B cell (primary cell): ENCODE results near the gene DLK2. TPM values are rescaled to one million over a fixed set of nuclear protein-coding genes. Genes with fewer than 3 reads are reported as not detected.

Source experiments
- ATAC-seq: fragments of 200-7000 bp; cut with Tn5 transposase; one replicate; pipeline ENCODE4 v1.10.0; 2021; ENCODE audit warnings: low read depth, mild to moderate bottlenecking, moderate number of reproducible peaks, moderate library complexity
- CTCF ChIA-PET: fragments of 350-600 bp; sonication (Branson Sonifier 250); formaldehyde crosslinking; loops from one replicate; lab custom pipeline; 2021; ENCODE audit warnings: antibody characterized with exemption, inconsistent platforms; lab: Charles Lee
- POLR2A ChIA-PET: fragments of 350-600 bp; sonication (Branson Sonifier 250); formaldehyde crosslinking; loops from one replicate; lab custom pipeline; 2021; ENCODE audit warnings: antibody characterized with exemption; lab: Charles Lee
- DNase-seq: peaks from one replicate; pipeline ENCODE4 v3.0.0; 2013
- H2AFZ ChIP-seq: 2 replicates; pipeline ENCODE4 v1.6.1; 2012; ENCODE audit warnings: mild to moderate bottlenecking, low read depth, low read length; ENCODE audit not compliant: insufficient read depth, poor library complexity, severe bottlenecking
- H3K27ac ChIP-seq, 2 donors: 1 replicate in 1 of 2; 2 replicates in 1 of 2; pipeline ENCODE4 v1.5.1; 2012 to 2013; ENCODE audit warnings: low read length in 2 of 2, mild to moderate bottlenecking in 2 of 2, moderate library complexity in 1 of 2
- H3K27me3 ChIP-seq, 4 experiments: fragments of 200-600 bp in 1 of 4; sonication (generic) in 1 of 4; replicated peaks in 1 of 4; 1 replicate in 2 of 4; 2 replicates in 2 of 4; pipeline versions ENCODE4 v1.6.1 to v1.7.0; 2013 to 2016; ENCODE audit warnings: low read length in 3 of 4, mild to moderate bottlenecking in 2 of 4, mixed read lengths in 1 of 4, moderate library complexity in 1 of 4; ENCODE audit not compliant: insufficient read depth in 4 of 4, control insufficient read depth in 3 of 4; ENCODE audit errors: control extremely low read depth in 1 of 4
- H3K36me3 ChIP-seq, 2 experiments: replicated peaks in 1 of 2; 1 replicate in 1 of 2; 2 replicates in 1 of 2; pipeline versions ENCODE4 v1.6.1 to v1.7.1; 2013; ENCODE audit warnings: low read length in 1 of 2; ENCODE audit not compliant: insufficient read depth in 2 of 2, control insufficient read depth in 1 of 2; ENCODE audit errors: control extremely low read depth in 1 of 2, extremely low read depth in 1 of 2
- H3K4me1 ChIP-seq, 2 donors: fragments of 200-600 bp in 1 of 2; sonication (generic) in 1 of 2; 1 replicate in 1 of 2; 2 replicates in 1 of 2; pipeline versions ENCODE4 v1.5.1 to v1.6.1; 2013 to 2017; ENCODE audit warnings: low read length in 2 of 2; ENCODE audit not compliant: control insufficient read depth in 2 of 2, insufficient read depth in 2 of 2
- H3K4me2 ChIP-seq: replicated peaks from 2 replicates; pipeline ENCODE3; 2012; ENCODE audit warnings: mild to moderate bottlenecking, low read depth, low read length; ENCODE audit not compliant: poor library complexity, severe bottlenecking
- H3K4me3 ChIP-seq, 5 experiments: fragments of 200-600 bp in 1 of 5; sonication (generic) in 1 of 5; 1 replicate in 3 of 5; 2 replicates in 2 of 5; pipeline versions ENCODE4 v1.5.1 to v1.7.0; 2011 to 2016; ENCODE audit warnings: low read length in 4 of 5, mild to moderate bottlenecking in 4 of 5, low read depth in 2 of 5, control low read depth in 1 of 5, moderate library complexity in 1 of 5; ENCODE audit not compliant: insufficient read depth in 1 of 5; ENCODE audit errors: control extremely low read depth in 1 of 5, extremely low read depth in 1 of 5
- H3K79me2 ChIP-seq: fragments of 200-600 bp; sonication (generic); one replicate; pipeline ENCODE4 v1.6.0; 2016; ENCODE audit warnings: low read length; ENCODE audit not compliant: control insufficient read depth, insufficient read depth
- H3K9ac ChIP-seq: fragments of 200-600 bp; sonication (generic); 2 replicates; pipeline ENCODE4 v1.6.1; 2017; ENCODE audit warnings: mild to moderate bottlenecking, low read length, moderate library complexity
- H3K9me3 ChIP-seq, 3 donors: one replicate each; pipeline versions ENCODE4 v1.6.1 to v1.7.1; 2013; ENCODE audit warnings: low read length in 2 of 3; ENCODE audit not compliant: control insufficient read depth in 2 of 3, insufficient read depth in 1 of 3; ENCODE audit errors: control extremely low read depth in 1 of 3
- H4K20me1 ChIP-seq: 2 replicates; pipeline ENCODE4 v1.6.0; 2012; ENCODE audit warnings: mild to moderate bottlenecking, low read length; ENCODE audit not compliant: insufficient read depth, control insufficient read depth, poor library complexity, severe bottlenecking
- H3K27ac Mint-ChIP-seq: one replicate; pipeline ENCODE4 v1.8.0; 2021; ENCODE audit warnings: mixed read lengths
- H3K27me3 Mint-ChIP-seq: one replicate; pipeline ENCODE4 v1.8.0; 2021; ENCODE audit warnings: mixed read lengths
- H3K4me1 Mint-ChIP-seq: one replicate; pipeline ENCODE4 v1.8.0; 2021; ENCODE audit warnings: mixed read lengths
- H3K4me3 Mint-ChIP-seq: one replicate; pipeline ENCODE4 v1.8.0; 2021; ENCODE audit warnings: mixed read lengths
- H3K9me3 Mint-ChIP-seq: one replicate; pipeline ENCODE4 v1.8.0; 2022; ENCODE audit warnings: mixed read lengths; ENCODE audit not compliant: insufficient read depth
- CTCF ChIP-seq: fragments of 200-600 bp; IDR thresholded peaks from one replicate; pipeline ENCODE4 v1.8.0; 2022; ENCODE audit warnings: antibody characterized with exemption, mild to moderate bottlenecking
- EZH2 ChIP-seq: IDR thresholded peaks from 2 replicates; pipeline ENCODE4 v1.6.1; 2012; ENCODE audit warnings: borderline replicate concordance, low read depth, mild to moderate bottlenecking, moderate library complexity, low read length; ENCODE audit not compliant: insufficient read depth, poor library complexity, severe bottlenecking
- WGBS: methylation state at CpG from one replicate; pipeline ENCODE4 v1.1.5; 2013; ENCODE audit warnings: missing lambda C conversion rate; ENCODE audit not compliant: insufficient coverage; 5-methylcytosine and 5-hydroxymethylcytosine counted together
- intact Hi-C: fragments of 100-400 bp; cut with micrococcal nuclease; formaldehyde crosslinking; loops from one replicate; pipeline ENCODE4 v1.10.0; 2022
- polyA plus RNA-seq: library from polyadenylated mRNA; depleted of rRNA; stranded (reverse); fragments of >200 nt; gene quantifications from 2 replicates; pipeline ENCODE4 v1.2.3, GENCODE V29; 2012
- total RNA-seq, 2 donors: library from RNA; stranded (reverse); fragments of 120-200 nt in 1 of 2; gene quantifications; 1 replicate in 1 of 2; 2 replicates in 1 of 2; pipeline versions ENCODE4 v1.2.3 to v1.2.4, GENCODE V29; 2013 to 2022

DLK2 gene
- total and polyA plus RNA-seq, 2 donors (not counting 1 experiment from before 2014, with no cell fraction given): 0.34 TPM; not detected in 1

GRCh38 chr6:43457643-43458042 is 2.3 kb upstream of the DLK2 start:
- TF ChIP-seq CTCF (no peak), EZH2 (no peak)
- Histone ChIP-seq H3K4me2 (no peak overlapping the region), H3K79me2 (no peaks in the 10 kb centered on the region), H4K20me1 (no peaks in the 10 kb centered on the region), H3K4me3 (no peak overlapping the region), H3K4me1 (peaks cover 7 to 12% of the 10 kb centered on the region in 2 donors), H3K36me3 (no peaks in the 10 kb centered on the region), H3K27ac (no peak overlapping the region), H3K9ac (no peak overlapping the region), H2AFZ (no peak overlapping the region), H3K27me3 (peaks cover 0 to 4% (median 2%) of the 10 kb centered on the region in 4 experiments), H3K9me3 (peaks cover 0 to 2% (median 0%) of the 10 kb centered on the region in 3 donors)
- DNase-seq (no peak), ATAC-seq (no peak)
- Mint-ChIP-seq H3K4me3 (no peak overlapping the region), H3K27me3 (peaks cover 3% of the 10 kb centered on the region), H3K27ac (no peak overlapping the region), H3K4me1 (peaks cover 14% of the 10 kb centered on the region), H3K9me3 (no peaks in the 10 kb centered on the region)
- CTCF ChIA-PET: interaction anchor here (0.7 to 1.4 kb wide), 4 partner anchors 18 to 520 kb away, joined by 4 to 7 read pairs (median 4); partner anchors contain the start of gene ABCC10
- no CpG with 5 or more reads among the region's 9 CpGs for WGBS
- intact Hi-C loops: loop anchor here (5.0 kb wide), 1 partner anchor 190 kb away; no protein-coding TSS in a partner anchor
- POLR2A ChIA-PET: interaction anchor here (0.6 kb wide), 1 partner anchor 140 kb away, joined by 4 read pairs; no protein-coding TSS in a partner anchor
